ACHN (cell line): ENCODE results near the gene TMEM98.
"Not testable (repeated sequence)": the region's sequence is repeated elsewhere in the genome, so short reads cannot be mapped to it uniquely, and the experiment has no call there.

ENCODE experiments used
- DNase-seq: peaks from one replicate; pipeline ENCODE4 v3.0.0-alpha.2; 2015
- in situ Hi-C: cut with HindIII; loops from 2 replicates; pipeline ENCODE4 v1.10.0; 2017; ENCODE audit warnings: low sequenced_read_pairs, low pct_ligation_motif_present, low pct_unique_long_range_greater_than_20kb

TMEM98 gene

GRCh38 chr17:32960815-32961214 is 32.9 kb downstream of the TMEM98 start:
- in situ Hi-C loops, result no loop called here
- DNase-seq, result no peak

GRCh38 chr17:32962320-32962711 is 34.4 kb downstream of the TMEM98 start:
- in situ Hi-C loops, result no loop called here
- no peak for DNase-seq

GRCh38 chr17:32964541-32964940 is 36.6 kb downstream of the TMEM98 start:
- no peak for DNase-seq
- in situ Hi-C loops, result no loop called here

GRCh38 chr17:32969231-32969630 is 41.3 kb downstream of the TMEM98 start:
- DNase-seq, in situ Hi-C loops: not testable (repeated sequence)

GRCh38 chr17:32970281-32970680 is 42.3 kb downstream of the TMEM98 start:
- DNase-seq, result no peak
- in situ Hi-C loops, result no loop called here

GRCh38 chr17:32971171-32971570 is 43.2 kb downstream of the TMEM98 start:
- DNase-seq, result no peak

GRCh38 chr17:32976131-32976530 is 48.2 kb downstream of the TMEM98 start:
- DNase-seq, result no peak
- in situ Hi-C loops, result no loop called here

More at GRCh38 chr17:32971171-32971570, 43.2 kb downstream of the TMEM98 start:
- in situ Hi-C loops, result no loop called here

- in situ Hi-C loops, result no loop called here
- no peak for DNase-seq
Measured at GRCh38 chr17:32976605-32977004, 48.7 kb downstream of the TMEM98 start.

- no peak for DNase-seq
- in situ Hi-C loops, result no loop called here
Measured at GRCh38 chr17:32980230-32980629, 52.3 kb downstream of the TMEM98 start.

- in situ Hi-C loops, result not testable (repeated sequence)
Measured at GRCh38 chr17:32981611-32982010, 53.7 kb downstream of the TMEM98 start.

GRCh38 chr17:32985050-32985756 is 57.2 kb downstream of the TMEM98 start:
- in situ Hi-C loops, result no loop called here
- DNase-seq, result no peak

More at GRCh38 chr17:32981611-32982010, 53.7 kb downstream of the TMEM98 start:
- not testable (repeated sequence) for DNase-seq

GRCh38 chr17:32987453-32987805 is 59.5 kb downstream of the TMEM98 start:
- in situ Hi-C loops, DNase-seq: not testable (repeated sequence)

GRCh38 chr17:32987868-32988267 is 59.9 kb downstream of the TMEM98 start:
- in situ Hi-C loops, DNase-seq: not testable (repeated sequence)

GRCh38 chr17:32988481-32989101 is 60.6 kb downstream of the TMEM98 start:
- DNase-seq, result no peak
- in situ Hi-C loops, result no loop called here

GRCh38 chr17:32992321-32993033 is 64.5 kb downstream of the TMEM98 start:
- no peak for DNase-seq

GRCh38 chr17:32993977-32994376 is 66.0 kb downstream of the TMEM98 start:
- in situ Hi-C loops, result no loop called here
- no peak for DNase-seq

More at GRCh38 chr17:32992321-32993033, 64.5 kb downstream of the TMEM98 start:
- in situ Hi-C loops, result no loop called here
